Measurements from ENCODE around the gene MADD. TPM values are rescaled to one million over a fixed set of nuclear protein-coding genes. Genes with fewer than 3 reads are reported as not detected.
"Not testable (repeated sequence)": the region's sequence is repeated elsewhere in the genome, so short reads cannot be mapped to it uniquely, and the experiment has no call there.

MADD gene
- total RNA-seq, 2 experiments from 2014 or later = 55.7 to 61.2 TPM

DNA sequence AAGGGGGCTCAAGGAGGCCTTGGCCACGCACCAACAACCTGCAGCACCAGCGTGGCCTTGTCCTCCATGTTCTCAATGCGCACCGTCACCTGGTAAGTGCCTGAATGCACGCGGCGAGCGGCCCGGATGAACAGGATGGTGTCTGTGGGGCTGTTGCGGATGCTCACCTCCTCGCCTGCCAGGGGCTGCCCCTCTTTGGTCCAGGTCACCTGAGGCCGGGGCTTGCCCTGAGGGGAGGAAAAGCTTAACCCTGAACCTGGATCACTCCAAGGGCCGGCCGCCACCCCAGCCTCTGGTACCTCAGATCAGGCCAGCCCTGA, 63.6 kb downstream of the MADD start:
- CTCF ChIA-PET = interaction anchor here (0.7 to 2.4 kb wide), 2 partner anchors 41 to 58 kb away, joined by 3 to 9 read pairs; no protein-coding TSS in a partner anchor
- Mint-ChIP-seq H3K27ac (no peak overlapping the region), H3K36me3 (ENCODE audit: low read depth) (peaks cover 5% of the 10 kb centered on the region), H3K9me3 (no peaks in the 10 kb centered on the region), H3K4me1 (ENCODE audit: low read depth) (no peaks in the 10 kb centered on the region), H3K4me3 (no peak overlapping the region), H3K27me3 (no peaks in the 10 kb centered on the region)
- no peak for DNase-seq
- POLR2A ChIA-PET = no interaction called here
- intact Hi-C loops (cut with micrococcal nuclease) = no loop called here
- ATAC-seq = no peak
- TF ChIP-seq, protein P1, sequence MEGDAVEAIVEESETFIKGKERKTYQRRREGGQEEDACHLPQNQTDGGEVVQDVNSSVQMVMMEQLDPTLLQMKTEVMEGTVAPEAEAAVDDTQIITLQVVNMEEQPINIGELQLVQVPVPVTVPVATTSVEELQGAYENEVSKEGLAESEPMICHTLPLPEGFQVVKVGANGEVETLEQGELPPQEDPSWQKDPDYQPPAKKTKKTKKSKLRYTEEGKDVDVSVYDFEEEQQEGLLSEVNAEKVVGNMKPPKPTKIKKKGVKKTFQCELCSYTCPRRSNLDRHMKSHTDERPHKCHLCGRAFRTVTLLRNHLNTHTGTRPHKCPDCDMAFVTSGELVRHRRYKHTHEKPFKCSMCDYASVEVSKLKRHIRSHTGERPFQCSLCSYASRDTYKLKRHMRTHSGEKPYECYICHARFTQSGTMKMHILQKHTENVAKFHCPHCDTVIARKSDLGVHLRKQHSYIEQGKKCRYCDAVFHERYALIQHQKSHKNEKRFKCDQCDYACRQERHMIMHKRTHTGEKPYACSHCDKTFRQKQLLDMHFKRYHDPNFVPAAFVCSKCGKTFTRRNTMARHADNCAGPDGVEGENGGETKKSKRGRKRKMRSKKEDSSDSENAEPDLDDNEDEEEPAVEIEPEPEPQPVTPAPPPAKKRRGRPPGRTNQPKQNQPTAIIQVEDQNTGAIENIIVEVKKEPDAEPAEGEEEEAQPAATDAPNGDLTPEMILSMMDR (IDR thresholded peaks at IDR 0.05) = no peak

DNA sequence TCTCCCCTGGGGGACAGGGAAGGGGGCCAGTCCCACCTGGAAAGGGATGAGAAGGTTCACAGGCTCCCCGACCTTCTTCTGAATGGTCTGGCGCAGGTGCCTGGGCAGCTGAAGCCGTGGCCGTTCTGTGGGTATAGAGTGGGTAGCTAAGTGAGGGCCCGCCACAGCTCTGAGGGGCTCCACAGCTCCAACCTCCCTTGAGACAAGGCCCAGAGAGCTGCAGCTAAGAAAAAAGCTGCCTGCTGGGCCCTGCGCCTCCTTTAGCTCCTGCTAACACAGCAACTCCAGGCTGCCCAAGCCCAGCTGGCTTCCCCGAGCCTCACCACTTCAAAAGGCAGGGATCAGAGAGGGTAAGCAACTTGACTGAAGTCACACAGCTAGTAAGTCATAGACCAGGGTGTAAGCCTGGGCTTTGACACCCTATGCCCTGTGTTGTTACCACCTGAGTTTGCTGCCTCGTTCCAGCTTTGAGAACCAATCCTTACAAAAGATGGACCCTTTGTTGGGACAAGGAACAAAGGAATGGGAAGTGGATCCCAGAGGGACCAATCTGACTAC, 64.0 kb downstream of the MADD start:
- no peaks in the 10 kb centered on the region for H3K4me1 Mint-ChIP-seq (ENCODE audit: low read depth)
- H3K27ac Mint-ChIP-seq = no peak overlapping the region
- intact Hi-C loops (cut with micrococcal nuclease) = no loop called here
- H3K27me3 Mint-ChIP-seq = no peaks in the 10 kb centered on the region
- ChIA-PET POLR2A (no interaction called here), CTCF (interaction anchor here (0.7 to 2.4 kb wide), 2 partner anchors 40 to 78 kb away, joined by 3 to 9 read pairs; no protein-coding TSS in a partner anchor)
- ATAC-seq (no peak), DNase-seq (no peak)
- TF ChIP-seq, protein P1 (IDR thresholded peaks at IDR 0.05) = no peak
- peaks cover under 1% of the 10 kb centered on the region for H3K36me3 Mint-ChIP-seq (ENCODE audit: low read depth)
- H3K9me3 Mint-ChIP-seq = no peaks in the 10 kb centered on the region
- no peak overlapping the region for H3K4me3 Mint-ChIP-seq

DNA sequence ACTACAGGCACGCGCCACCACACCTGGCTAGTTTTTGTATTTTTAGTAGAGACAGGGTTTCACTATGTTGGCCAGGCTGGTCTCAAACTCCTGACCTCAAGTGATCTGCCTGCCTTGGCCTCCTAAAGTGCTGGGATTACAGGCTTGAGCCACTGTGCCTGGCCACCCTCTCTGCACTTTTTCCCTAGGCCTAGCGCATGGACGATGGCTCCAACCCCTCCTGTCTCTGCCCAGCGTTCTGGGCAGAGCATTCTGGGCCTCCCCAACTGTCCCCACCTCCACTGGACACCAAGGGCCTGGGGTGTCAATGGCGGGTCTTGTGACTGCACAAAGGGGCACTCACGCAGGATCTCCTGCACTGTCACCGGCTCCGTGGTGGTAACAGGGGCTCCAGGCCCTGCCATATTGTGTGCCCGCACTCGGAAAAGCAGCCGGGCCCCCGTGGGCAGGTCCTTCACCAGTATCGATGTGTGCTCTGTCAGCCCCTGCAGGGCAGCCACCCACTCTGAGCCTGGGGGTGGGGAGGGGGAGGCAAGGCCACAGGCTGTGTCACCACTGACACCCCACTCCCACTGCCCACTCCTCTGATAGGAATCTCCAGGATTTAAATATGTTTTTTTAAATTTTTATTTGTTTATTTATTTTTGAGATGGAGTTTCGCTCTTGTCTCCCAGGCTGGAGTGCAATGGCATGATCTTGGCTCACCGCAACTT, 64.9 kb downstream of the MADD start:
- ATAC-seq; H3K9me3 Mint-ChIP-seq; H3K27ac Mint-ChIP-seq; H3K4me3 Mint-ChIP-seq; intact Hi-C loops (cut with micrococcal nuclease); POLR2A ChIA-PET; H3K36me3 Mint-ChIP-seq (ENCODE audit: low read depth); H3K27me3 Mint-ChIP-seq; DNase-seq; H3K4me1 Mint-ChIP-seq (ENCODE audit: low read depth): not testable (repeated sequence)
- CTCF ChIA-PET = interaction anchor here (2.4 kb wide), 1 partner anchor 39 kb away, joined by 9 read pairs; no protein-coding TSS in a partner anchor

DNA sequence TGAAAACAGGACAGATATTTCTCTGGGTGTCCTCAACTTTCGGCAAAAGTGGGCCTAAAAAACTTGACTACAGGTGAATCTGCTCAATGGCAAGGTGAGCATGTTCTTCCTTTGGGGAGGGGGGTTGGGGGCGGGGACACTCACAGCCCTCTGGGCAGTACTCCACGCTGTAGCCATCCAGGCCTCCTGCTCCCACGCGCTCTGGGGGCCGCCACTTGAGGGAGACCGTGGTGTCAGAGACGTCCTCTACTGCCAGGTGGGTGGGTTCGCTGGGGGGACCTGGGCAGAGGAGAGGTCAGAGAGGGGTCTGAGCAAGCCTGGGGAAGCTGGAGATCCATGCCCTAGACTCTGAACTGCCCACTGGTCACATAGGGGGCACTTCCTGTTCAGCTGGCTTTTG, 65.8 kb downstream of the MADD start:
- ChIA-PET CTCF (interaction anchor here (1.3 kb wide), 1 partner anchor 38 kb away, joined by 3 read pairs; no protein-coding TSS in a partner anchor), POLR2A (interaction anchor here (0.8 to 0.9 kb wide), 2 partner anchors 15 to 62 kb away, joined by 3 read pairs; no protein-coding TSS in a partner anchor)
- ATAC-seq (no peak), DNase-seq (no peak)
- H3K4me1 Mint-ChIP-seq (ENCODE audit: low read depth) = no peaks in the 10 kb centered on the region
- TF ChIP-seq, protein P1 (IDR thresholded peaks at IDR 0.05) = no peak
- H3K27me3 Mint-ChIP-seq = no peaks in the 10 kb centered on the region
- H3K4me3 Mint-ChIP-seq = no peak overlapping the region
- H3K9me3 Mint-ChIP-seq = no peaks in the 10 kb centered on the region
- H3K36me3 Mint-ChIP-seq (ENCODE audit: low read depth) = no peaks in the 10 kb centered on the region
- intact Hi-C loops (cut with micrococcal nuclease) = no loop called here
- H3K27ac Mint-ChIP-seq = no peak overlapping the region

DNA sequence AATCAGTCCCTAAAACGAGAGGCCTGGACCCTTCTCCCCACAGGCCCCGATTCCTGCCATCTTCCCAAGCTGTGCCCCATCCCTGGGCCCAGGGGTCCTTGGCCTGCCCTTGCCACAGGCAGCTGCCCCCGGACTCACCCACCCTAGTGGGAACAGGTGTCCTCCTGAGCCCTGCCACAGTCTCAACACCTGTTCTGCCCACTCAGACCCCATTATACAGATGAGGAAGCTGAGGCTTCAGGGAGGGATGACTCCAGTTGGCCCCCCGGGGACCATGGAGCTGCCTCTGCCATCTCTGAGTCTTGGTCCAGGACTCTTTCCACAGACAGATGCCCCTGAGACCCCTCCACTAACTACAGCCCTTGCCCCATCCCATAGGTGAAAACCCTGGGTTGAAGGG, 66.7 kb downstream of the MADD start:
- DNase-seq (no peak), ATAC-seq (no peak)
- intact Hi-C loops (cut with micrococcal nuclease) = no loop called here
- POLR2A ChIA-PET = interaction anchor here (0.8 kb wide), 1 partner anchor 63 kb away, joined by 3 read pairs; no protein-coding TSS in a partner anchor
- Mint-ChIP-seq H3K4me3 (no peak overlapping the region), H3K9me3 (no peaks in the 10 kb centered on the region), H3K4me1 (ENCODE audit: low read depth) (no peaks in the 10 kb centered on the region), H3K27me3 (no peaks in the 10 kb centered on the region), H3K36me3 (ENCODE audit: low read depth) (no peaks in the 10 kb centered on the region), H3K27ac (no peak overlapping the region)
- TF ChIP-seq, protein P1 (IDR thresholded peaks at IDR 0.05) = no peak
- CTCF ChIA-PET = interaction anchor here (1.3 kb wide), 1 partner anchor 37 kb away, joined by 3 read pairs; no protein-coding TSS in a partner anchor

Measured in activated CD8-positive, alpha-beta T cell treated with anti-CD3 and anti-CD28 coated beads for 36 hours (primary cell).